Duodenal mucosa (tissue), 2 donors: Measurements from ENCODE around the gene ZFAND2B.

ENCODE experiments used
- H3K27ac ChIP-seq: one replicate; pipeline ENCODE4 v1.7.0; 2013; ENCODE audit warnings: low read depth, low read length
- H3K27me3 ChIP-seq, 2 donors: one replicate each; pipeline ENCODE4 v1.7.0; 2013; ENCODE audit warnings: low read length in 2 of 2, control low read depth in 1 of 2; ENCODE audit not compliant: insufficient read depth in 2 of 2, control insufficient read depth in 1 of 2
- H3K36me3 ChIP-seq, 2 donors: one replicate each; pipeline ENCODE4 v1.7.0; 2013; ENCODE audit warnings: low read length in 2 of 2, control low read depth in 1 of 2; ENCODE audit not compliant: insufficient read depth in 2 of 2, control insufficient read depth in 1 of 2
- H3K4me1 ChIP-seq, 2 donors: one replicate each; pipeline ENCODE4 v1.7.0; 2013; ENCODE audit warnings: low read length in 2 of 2, control low read depth in 1 of 2; ENCODE audit not compliant: insufficient read depth in 2 of 2, control insufficient read depth in 1 of 2
- H3K4me3 ChIP-seq, 2 donors: one replicate each; pipeline ENCODE4 v1.7.0; 2013; ENCODE audit warnings: low read length in 2 of 2, low read depth in 1 of 2
- H3K9ac ChIP-seq, 2 donors: one replicate each; pipeline ENCODE4 v1.7.0; 2013; ENCODE audit warnings: low read length in 2 of 2, low read depth in 1 of 2
- H3K9me3 ChIP-seq, 2 donors: one replicate each; pipeline ENCODE4 v1.7.0; 2013; ENCODE audit warnings: low read length in 2 of 2, control low read depth in 1 of 2; ENCODE audit not compliant: control insufficient read depth in 1 of 2

ZFAND2B gene

GRCh38 chr2:219206328-219207133 is at the start of gene ZFAND2B:
TSS of gene ZFAND2B (plus strand) at chr2:219206782. CDS start at chr2:219206988, 206 bp downstream.
- peak within 1 kb of the TSS; percentile 61 to 93 for H3K9ac ChIP-seq
- peaks cover 0 to 25% of the 10 kb centered on the region in 2 donors for H3K36me3 ChIP-seq

GRCh38 chr2:219157396-219157795 is 49.2 kb upstream of the ZFAND2B start:
- H3K9ac ChIP-seq: no peak overlapping the region

More at GRCh38 chr2:219206328-219207133, at the start of gene ZFAND2B:
- peak within 1 kb of the TSS; percentile 75 to 85 for H3K4me3 ChIP-seq
- H3K27me3 ChIP-seq: no peaks in the 10 kb centered on the region
- peak within 1 kb of the TSS; percentile 94 for H3K27ac ChIP-seq
- H3K9me3 ChIP-seq: no peaks in the 10 kb centered on the region
- peaks cover 19 to 26% of the 10 kb centered on the region in 2 donors for H3K4me1 ChIP-seq

GRCh38 chr2:219158025-219158424 is 48.6 kb upstream of the ZFAND2B start:
- Histone ChIP-seq H3K4me1 (peaks cover 10 to 13% of the 10 kb centered on the region in 2 donors), H3K9ac (no peak overlapping the region), H3K4me3 (no peak overlapping the region)

More at GRCh38 chr2:219157396-219157795, 49.2 kb upstream of the ZFAND2B start:
- Histone ChIP-seq H3K9me3 (no peaks in the 10 kb centered on the region), H3K36me3 (peaks cover 13 to 30% of the 10 kb centered on the region in 2 donors), H3K27ac (no peak overlapping the region), H3K27me3 (no peaks in the 10 kb centered on the region), H3K4me1 (peaks cover 10 to 13% of the 10 kb centered on the region in 2 donors), H3K4me3 (no peak overlapping the region)

GRCh38 chr2:219158586-219158985 is 48.0 kb upstream of the ZFAND2B start:
- Histone ChIP-seq H3K36me3 (peaks cover 13 to 30% of the 10 kb centered on the region in 2 donors), H3K9ac (no peak overlapping the region), H3K4me3 (no peak overlapping the region)

More at GRCh38 chr2:219158025-219158424, 48.6 kb upstream of the ZFAND2B start:
- Histone ChIP-seq H3K27ac (no peak overlapping the region), H3K9me3 (no peaks in the 10 kb centered on the region), H3K27me3 (no peaks in the 10 kb centered on the region), H3K36me3 (peaks cover 13 to 30% of the 10 kb centered on the region in 2 donors)

GRCh38 chr2:219159771-219160185 is 46.8 kb upstream of the ZFAND2B start:
- Histone ChIP-seq H3K4me1 (peaks cover 10 to 13% of the 10 kb centered on the region in 2 donors), H3K9me3 (no peaks in the 10 kb centered on the region), H3K27ac (no peak overlapping the region), H3K36me3 (peaks cover 13 to 22% of the 10 kb centered on the region in 2 donors), H3K4me3 (peak overlapping the region; percentile 76 to 78), H3K9ac (peak overlapping the region; percentile 52 to 77), H3K27me3 (no peaks in the 10 kb centered on the region)

More at GRCh38 chr2:219158586-219158985, 48.0 kb upstream of the ZFAND2B start:
- Histone ChIP-seq H3K4me1 (peaks cover 10 to 13% of the 10 kb centered on the region in 2 donors), H3K9me3 (no peaks in the 10 kb centered on the region), H3K27me3 (no peaks in the 10 kb centered on the region), H3K27ac (no peak overlapping the region)

- Histone ChIP-seq H3K4me1 (peaks cover 10 to 13% of the 10 kb centered on the region in 2 donors), H3K36me3 (peaks cover 13 to 22% of the 10 kb centered on the region in 2 donors), H3K27me3 (no peaks in the 10 kb centered on the region), H3K4me3 (peak within 1 kb of the TSS; percentile 76 to 78), H3K27ac (peak within 1 kb of the TSS; percentile 82), H3K9me3 (no peaks in the 10 kb centered on the region), H3K9ac (peak within 1 kb of the TSS; percentile 52 to 77)
Measured at GRCh38 chr2:219160186-219161017, 46.2 kb upstream of the ZFAND2B start, which contains the start of gene NHEJ1. TSS of gene NHEJ1 (minus strand) at chr2:219160815. CDS start at chr2:219158362, 2,453 bp downstream.

- Histone ChIP-seq H3K4me3 (peak overlapping the region; percentile 76 to 78), H3K27ac (no peak overlapping the region), H3K36me3 (peaks cover 13 to 20% of the 10 kb centered on the region in 2 donors), H3K9ac (peak overlapping the region; percentile 52 to 77), H3K9me3 (no peaks in the 10 kb centered on the region), H3K4me1 (peaks cover 10 to 13% of the 10 kb centered on the region in 2 donors), H3K27me3 (no peaks in the 10 kb centered on the region)
Measured at GRCh38 chr2:219161097-219161496, 45.5 kb upstream of the ZFAND2B start.

- Histone ChIP-seq H3K4me1 (peaks cover 10 to 14% of the 10 kb centered on the region in 2 donors), H3K4me3 (no peak overlapping the region), H3K9ac (no peak overlapping the region), H3K36me3 (peaks cover 0 to 4% of the 10 kb centered on the region in 2 donors), H3K27ac (no peak overlapping the region), H3K9me3 (no peaks in the 10 kb centered on the region), H3K27me3 (no peaks in the 10 kb centered on the region)
Measured at GRCh38 chr2:219163156-219163555, 43.4 kb upstream of the ZFAND2B start.

GRCh38 chr2:219165058-219165911 is 41.3 kb upstream of the ZFAND2B start:
- no peak overlapping the region for H3K4me3 ChIP-seq
- H3K9ac ChIP-seq: no peak overlapping the region
- no peak overlapping the region for H3K27ac ChIP-seq
- H3K9me3 ChIP-seq: no peaks in the 10 kb centered on the region
- H3K36me3 ChIP-seq: peaks cover 0 to 4% of the 10 kb centered on the region in 2 donors
- H3K4me1 ChIP-seq: peaks cover 15 to 29% of the 10 kb centered on the region in 2 donors
- no peaks in the 10 kb centered on the region for H3K27me3 ChIP-seq
